Right ventricle myocardium inferior (tissue), 1 donor: Measurements from ENCODE around the gene SPIB. TPM values are rescaled to one million over a fixed set of nuclear protein-coding genes. Genes with fewer than 3 reads are reported as not detected.
A peak's percentile ranks its signal among the peaks of the same experiment; 100 is the strongest.

Source experiments
- ATAC-seq: fragments of 200-7000 bp; cut with Tn5 transposase; one replicate; pipeline ENCODE4 v1.9.1; 2020; ENCODE audit warnings: mild to moderate bottlenecking, moderate library complexity
- DNase-seq: peaks from one replicate; pipeline ENCODE4 v3.0.0; 2021; ENCODE audit errors: missing footprints
- intact Hi-C: fragments of 100-400 bp; cut with DNase I; formaldehyde crosslinking; loops from one replicate; pipeline ENCODE4 v1.11.0; 2022
- long read RNA-seq: library from polyadenylated mRNA; unstranded; transcript quantifications from one replicate; pipeline ENCODE4 v2.0.0, GENCODE V29; 2021
- total RNA-seq: library from RNA; stranded (reverse); fragmentation: NEBNext Ultra II Directional; extraction: Animal tissue kit (Norgen Biotek cat#: 25700); gene quantifications from one replicate; pipeline ENCODE4 v1.2.1, GENCODE V29; 2021
- donor health status: DM: no; HTN: yes; CAD: no; lungs with severe emphysema.

Gene SPIB
- total RNA-seq = not detected
- long read RNA-seq = 0 reads

- no peak for ATAC-seq
- intact Hi-C loops = no loop called here
- no peak for DNase-seq
Observed at GRCh38 chr19:50418176-50419021, at the start of gene SPIB. Gene SPIB (plus strand): TSS chr19:50418938. CDS start chr19:50418963, 25 bp downstream.

DNA sequence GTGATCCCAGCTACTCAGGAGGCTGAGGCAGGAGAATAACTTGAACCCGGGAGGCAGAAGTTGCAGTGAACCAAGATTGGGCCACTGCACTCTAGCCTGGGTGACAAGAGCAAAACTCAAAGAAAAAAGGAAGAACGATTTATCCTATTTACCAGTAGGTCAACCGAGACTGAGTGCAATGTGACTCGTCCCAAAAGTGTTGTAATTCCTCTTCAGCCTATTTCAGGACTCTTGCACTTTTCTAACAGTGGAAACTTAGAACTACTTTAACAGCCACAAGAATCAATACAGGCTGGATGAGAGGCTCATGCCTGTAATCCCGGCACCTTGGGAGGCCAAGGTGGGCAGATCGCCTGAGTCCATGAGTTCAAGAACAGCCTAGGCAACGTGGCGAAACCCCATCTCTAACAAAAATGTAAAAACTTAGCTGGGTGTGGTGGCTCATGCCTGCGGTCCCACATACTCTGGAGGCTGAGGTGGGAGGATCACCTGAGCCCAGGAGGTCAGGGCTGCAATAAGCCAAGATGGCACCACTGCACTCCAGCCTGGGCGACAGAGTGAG lies 46.7 kb upstream of the SPIB start:
- ATAC-seq = no peak
- no peak for DNase-seq
- intact Hi-C loops = no loop called here

DNA sequence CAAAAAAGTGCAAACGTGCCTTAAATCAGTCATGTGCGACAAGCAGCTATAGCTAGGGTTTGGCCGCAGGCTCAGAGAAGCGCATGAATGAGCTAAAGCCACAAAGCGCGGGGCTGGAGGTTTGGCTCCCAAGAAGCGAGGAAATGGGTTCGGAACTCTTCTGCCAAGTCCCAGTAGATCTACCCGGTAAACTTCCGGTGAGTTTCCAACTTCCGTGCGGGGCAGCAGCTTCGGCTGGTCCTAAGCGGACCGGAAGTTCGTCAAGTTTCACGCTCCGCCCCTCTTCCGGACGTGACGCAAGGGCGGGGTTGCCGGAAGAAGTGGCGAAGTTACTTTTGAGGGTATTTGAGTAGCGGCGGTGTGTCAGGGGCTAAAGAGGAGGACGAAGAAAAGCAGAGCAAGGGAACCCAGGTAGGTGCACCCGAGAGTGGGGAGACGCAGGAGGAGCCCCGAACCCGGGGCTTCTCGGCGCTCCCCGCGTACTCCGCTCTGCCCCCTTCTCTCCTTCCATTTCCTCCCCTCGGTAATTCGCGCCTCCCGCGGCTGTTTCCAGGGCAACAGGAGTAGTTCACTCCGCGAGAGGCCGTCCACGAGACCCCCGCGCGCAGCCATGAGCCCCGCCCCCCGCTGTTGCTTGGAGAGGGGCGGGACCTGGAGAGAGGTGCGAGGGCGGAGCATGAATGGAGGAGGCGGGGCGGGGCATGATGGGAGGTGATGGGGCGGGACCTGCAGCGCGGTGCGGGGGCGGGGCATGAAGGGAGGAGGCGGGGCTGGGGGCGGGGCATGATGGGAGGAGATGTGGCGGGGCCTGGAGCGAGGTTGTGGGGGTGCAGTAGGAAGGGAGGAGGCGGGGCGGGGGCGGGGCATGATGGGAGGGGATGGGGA lies 42.3 kb upstream of the SPIB start, which contains the start of gene NR1H2:
NR1H2 (plus strand) TSS at position 292 of the 885 bp plus-strand sequence. CDS start 1,149 bp downstream, outside the sequence.
- ATAC-seq (peak; percentile 96), DNase-seq (peak; percentile 95)
- intact Hi-C loops = loop anchor here (5.0 kb wide), 1 partner anchor 56 kb away; the partner anchor contains the start of gene MYBPC2

DNA sequence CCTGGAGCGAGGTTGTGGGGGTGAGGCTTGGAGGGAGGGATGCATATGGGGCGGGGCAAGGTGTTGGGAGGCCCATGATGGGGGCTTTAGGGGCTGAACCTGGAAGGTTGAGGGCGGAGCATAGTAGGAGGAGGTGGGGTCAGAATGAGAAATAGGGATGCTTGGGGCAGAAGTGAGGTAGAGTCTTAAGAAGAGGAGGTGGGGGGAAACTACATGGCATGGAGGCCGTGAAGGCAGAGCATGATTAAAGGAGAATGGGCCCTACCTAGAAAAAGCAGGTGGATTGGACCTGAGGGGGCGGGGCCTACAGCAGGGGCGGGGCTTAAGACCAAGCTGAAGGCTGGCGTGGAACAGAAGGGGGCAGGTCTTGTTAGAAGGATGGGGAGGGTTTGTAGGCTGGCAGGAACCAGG lies 41.7 kb upstream of the SPIB start:
- ATAC-seq (peak; percentile 3), DNase-seq (no peak)
- intact Hi-C loops = loop anchor here (5.0 kb wide), 1 partner anchor 55 kb away; the partner anchor contains the start of gene MYBPC2

DNA sequence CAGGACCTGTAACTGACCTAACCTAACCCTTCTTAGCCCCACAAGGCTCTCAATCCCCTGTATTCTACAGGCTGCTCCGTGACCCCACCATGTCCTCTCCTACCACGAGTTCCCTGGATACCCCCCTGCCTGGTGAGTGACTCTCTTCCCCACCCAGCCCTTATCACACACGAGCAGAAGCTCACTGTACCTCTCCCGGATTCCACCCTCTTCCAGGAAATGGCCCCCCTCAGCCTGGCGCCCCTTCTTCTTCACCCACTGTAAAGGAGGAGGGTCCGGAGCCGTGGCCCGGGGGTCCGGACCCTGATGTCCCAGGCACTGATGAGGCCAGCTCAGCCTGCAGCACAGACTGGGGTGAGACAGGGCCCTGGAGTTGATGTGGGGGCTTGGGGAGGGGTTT lies 41.2 kb upstream of the SPIB start:
- no peak for DNase-seq
- intact Hi-C loops = loop anchor here (5.0 kb wide), 1 partner anchor 55 kb away; the partner anchor contains the start of gene MYBPC2
- no peak for ATAC-seq

DNA sequence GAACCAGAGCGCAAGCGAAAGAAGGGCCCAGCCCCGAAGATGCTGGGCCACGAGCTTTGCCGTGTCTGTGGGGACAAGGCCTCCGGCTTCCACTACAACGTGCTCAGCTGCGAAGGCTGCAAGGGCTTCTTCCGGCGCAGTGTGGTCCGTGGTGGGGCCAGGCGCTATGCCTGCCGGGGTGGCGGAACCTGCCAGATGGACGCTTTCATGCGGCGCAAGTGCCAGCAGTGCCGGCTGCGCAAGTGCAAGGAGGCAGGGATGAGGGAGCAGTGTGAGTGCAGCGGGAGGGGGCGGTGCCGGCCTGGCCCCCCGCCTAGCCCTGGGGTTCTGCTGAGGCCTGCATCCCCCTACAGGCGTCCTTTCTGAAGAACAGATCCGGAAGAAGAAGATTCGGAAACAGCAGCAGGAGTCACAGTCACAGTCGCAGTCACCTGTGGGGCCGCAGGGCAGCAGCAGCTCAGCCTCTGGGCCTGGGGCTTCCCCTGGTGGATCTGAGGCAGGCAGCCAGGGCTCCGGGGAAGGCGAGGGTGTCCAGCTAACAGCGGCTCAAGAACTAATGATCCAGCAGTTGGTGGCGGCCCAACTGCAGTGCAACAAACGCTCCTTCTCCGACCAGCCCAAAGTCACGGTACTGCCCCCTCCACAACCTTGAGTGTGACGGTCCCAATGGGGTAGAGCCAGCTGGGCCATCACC lies 40.4 kb upstream of the SPIB start:
- intact Hi-C loops = loop anchor here (5.0 kb wide), 1 partner anchor 54 kb away; the partner anchor contains the start of gene MYBPC2
- ATAC-seq = no peak
- DNase-seq = no peak

- DNase-seq (no peak), ATAC-seq (no peak)
- intact Hi-C loops = loop anchor here (5.0 kb wide), 1 partner anchor 53 kb away; the partner anchor contains the start of gene MYBPC2
Observed at GRCh38 chr19:50378863-50379236, 39.9 kb upstream of the SPIB start.

DNA sequence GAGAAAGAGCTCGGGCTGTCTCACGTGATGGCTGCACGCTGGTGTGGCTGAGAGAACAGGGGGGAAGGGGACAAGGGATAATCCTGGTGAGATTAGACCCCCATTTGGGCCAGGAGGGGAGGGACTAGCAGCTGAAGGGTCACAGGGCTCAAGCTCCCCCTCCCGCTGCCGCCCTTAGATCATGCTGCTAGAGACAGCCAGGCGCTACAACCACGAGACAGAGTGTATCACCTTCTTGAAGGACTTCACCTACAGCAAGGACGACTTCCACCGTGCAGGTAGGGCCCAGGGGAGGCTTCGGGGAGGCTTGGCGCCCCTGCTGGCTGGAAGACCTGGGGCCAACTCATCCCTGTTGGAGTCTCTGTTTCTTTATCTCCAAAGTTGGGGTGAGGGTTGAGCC lies 39.1 kb upstream of the SPIB start:
- DNase-seq = no peak
- intact Hi-C loops = loop anchor here (5.0 kb wide), 2 partner anchors 53 to 423 kb away; partner anchors contain the start of gene MYBPC2
- ATAC-seq = no peak

- no peak for DNase-seq
- no peak for ATAC-seq
- intact Hi-C loops = loop anchor here (5.0 kb wide), 1 partner anchor 422 kb away; no protein-coding TSS in a partner anchor
Observed at GRCh38 chr19:50380137-50380536, 38.6 kb upstream of the SPIB start.

- intact Hi-C loops = loop anchor here (5.0 kb wide), 1 partner anchor 422 kb away; no protein-coding TSS in a partner anchor
- ATAC-seq = no peak
- DNase-seq = no peak
Observed at GRCh38 chr19:50380751-50381151, 38.0 kb upstream of the SPIB start.

DNA sequence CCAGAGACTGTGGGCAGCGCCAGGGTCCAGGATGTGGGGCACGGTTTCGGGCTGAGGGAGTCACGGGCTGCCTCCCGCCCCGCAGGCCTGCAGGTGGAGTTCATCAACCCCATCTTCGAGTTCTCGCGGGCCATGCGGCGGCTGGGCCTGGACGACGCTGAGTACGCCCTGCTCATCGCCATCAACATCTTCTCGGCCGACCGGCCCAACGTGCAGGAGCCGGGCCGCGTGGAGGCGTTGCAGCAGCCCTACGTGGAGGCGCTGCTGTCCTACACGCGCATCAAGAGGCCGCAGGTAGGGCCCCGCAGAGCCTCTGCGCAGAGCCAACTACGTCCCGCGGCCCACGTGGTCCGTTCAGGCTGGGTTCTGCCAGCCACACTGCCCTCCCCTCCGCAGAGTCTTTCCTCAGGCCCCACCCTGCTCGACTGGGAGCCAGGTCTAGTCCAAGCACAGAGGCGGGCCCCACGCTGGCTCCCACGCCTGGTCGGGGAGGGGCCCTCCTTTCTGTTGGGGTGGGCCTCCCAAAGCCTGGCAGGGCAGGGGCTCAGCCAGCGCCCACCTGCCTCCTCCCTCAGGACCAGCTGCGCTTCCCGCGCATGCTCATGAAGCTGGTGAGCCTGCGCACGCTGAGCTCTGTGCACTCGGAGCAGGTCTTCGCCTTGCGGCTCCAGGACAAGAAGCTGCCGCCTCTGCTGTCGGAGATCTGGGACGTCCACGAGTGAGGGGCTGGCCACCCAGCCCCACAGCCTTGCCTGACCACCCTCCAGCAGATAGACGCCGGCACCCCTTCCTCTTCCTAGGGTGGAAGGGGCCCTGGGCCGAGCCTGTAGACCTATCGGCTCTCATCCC lies 36.6 kb upstream of the SPIB start:
- DNase-seq (no peak), ATAC-seq (no peak)
- intact Hi-C loops = loop anchor here (5.0 kb wide), 1 partner anchor 420 kb away; no protein-coding TSS in a partner anchor

DNA sequence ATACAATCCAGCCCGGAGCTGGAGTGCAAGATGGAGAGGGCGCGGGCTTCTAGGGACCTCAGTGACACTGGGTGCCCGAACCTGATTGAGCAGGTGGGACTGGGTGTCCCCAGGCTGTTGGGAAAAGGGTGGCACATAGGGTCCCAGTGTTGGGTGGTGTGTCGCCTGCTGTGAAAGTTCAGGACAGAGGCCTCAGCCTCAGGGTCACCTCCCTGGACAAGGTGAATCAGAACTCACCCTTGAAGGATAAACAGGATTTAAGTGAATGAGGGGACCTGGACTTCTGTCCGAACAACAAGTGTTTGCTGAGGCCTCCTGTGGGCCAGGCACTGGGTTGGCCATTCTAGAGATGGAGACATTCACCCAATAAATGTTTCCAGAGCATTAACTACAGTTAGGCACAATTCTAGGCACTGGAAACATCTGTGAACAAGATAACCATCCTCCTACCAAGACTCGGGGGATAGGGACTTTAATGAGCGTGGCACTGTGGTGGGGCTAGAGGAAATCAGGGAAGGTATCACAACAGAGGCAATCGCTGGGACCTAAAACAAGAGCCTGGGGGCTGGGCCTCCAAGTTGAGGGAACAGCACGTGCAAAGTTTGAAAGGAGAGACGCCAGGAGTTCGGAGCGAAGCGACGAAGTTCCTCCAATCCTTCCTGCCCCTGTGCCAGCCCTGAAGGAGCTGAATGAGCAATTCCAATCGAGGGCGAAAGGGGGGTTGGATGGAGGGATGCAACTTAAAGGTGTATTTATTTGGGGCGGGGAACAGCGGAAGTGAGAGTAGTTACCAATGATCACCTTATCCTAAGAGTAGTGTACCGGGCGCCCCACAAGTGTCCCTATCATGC lies 35.5 kb upstream of the SPIB start:
- intact Hi-C loops = loop anchor here (5.0 kb wide), 1 partner anchor 419 kb away; no protein-coding TSS in a partner anchor
- DNase-seq (no peak), ATAC-seq (no peak)

DNA sequence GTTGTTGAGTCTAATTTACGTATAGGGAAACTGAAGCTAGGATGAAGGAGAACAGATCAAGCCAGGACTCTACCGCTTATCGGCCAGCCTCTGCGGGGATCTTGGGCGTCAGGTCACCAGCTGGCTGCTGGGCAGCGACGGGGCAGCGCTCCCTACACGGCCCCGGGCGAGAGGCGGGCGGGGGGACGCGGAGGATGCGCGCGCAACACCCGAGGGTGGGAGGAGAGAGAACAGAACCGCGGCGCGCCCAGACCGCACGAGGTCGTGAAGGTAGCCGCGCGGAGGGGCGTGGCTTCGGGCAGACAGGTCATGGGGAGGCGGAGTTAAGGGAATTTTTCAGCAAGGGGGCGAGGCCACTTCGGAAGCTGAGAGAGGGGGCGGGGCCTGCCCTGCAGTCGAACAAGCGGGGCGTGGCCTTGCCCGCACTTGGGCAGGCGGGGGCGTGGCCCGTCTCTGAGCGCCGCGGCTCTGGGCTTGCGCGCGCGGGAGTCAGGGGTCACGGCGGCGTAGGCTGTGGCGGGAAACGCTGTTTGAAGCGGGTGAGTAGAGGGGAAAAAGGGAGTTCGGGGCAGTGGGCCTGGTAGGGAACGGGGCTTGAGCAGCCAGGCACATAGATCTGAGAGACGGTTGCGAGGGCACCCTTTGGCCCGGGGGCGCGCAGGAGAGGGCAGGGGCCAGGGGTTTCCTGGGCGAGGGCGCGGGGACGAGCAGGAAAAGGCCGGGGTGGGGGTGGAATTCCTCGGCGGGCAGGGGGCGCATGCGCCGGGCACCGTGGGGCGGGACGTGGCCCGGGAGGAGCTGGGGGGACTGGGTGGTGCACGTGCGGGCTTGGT lies 34.7 kb upstream of the SPIB start, which contains the start of gene POLD1:
POLD1 (plus strand) TSS at position 496 of the 833 bp plus-strand sequence. CDS start 14,505 bp downstream, outside the sequence.
- DNase-seq = peak; percentile 100
- ATAC-seq = peak; percentile 97
- intact Hi-C loops = loop anchor here (5.0 kb wide), 1 partner anchor 418 kb away; no protein-coding TSS in a partner anchor

- intact Hi-C loops = loop anchor here (5.0 kb wide), 1 partner anchor 417 kb away; no protein-coding TSS in a partner anchor
Observed at GRCh38 chr19:50384685-50385535, 33.8 kb upstream of the SPIB start.

More at GRCh38 chr19:50384685-50385535, 33.8 kb upstream of the SPIB start:
- DNase-seq = no peak
- ATAC-seq = no peak
